Prostate gland (tissue), 2 donors: ENCODE results near the gene KRTAP15-1.

Experiments
- CTCF ChIP-seq, 4 experiments: fragments of 200-600 bp in 2 of 4; fragments of 450-650 bp in 2 of 4; sonication (generic) in 2 of 4; IDR thresholded peaks; 1 replicate in 3 of 4; 2 replicates in 1 of 4; pipeline ENCODE4 v1.5.1; 2016 to 2019; ENCODE audit warnings: antibody characterized with exemption in 4 of 4, mild to moderate bottlenecking in 2 of 4, moderate library complexity in 2 of 4
- POLR2A ChIP-seq: fragments of 450-650 bp; IDR thresholded peaks from one replicate; pipeline ENCODE4 v1.6.1; 2016; ENCODE audit warnings: antibody characterized with exemption, mild to moderate bottlenecking
- POLR2AphosphoS5 ChIP-seq: sonication (generic); formaldehyde crosslinking; IDR thresholded peaks from one replicate; pipeline ENCODE4 v1.6.1; 2017; ENCODE audit warnings: antibody characterized with exemption

- no peak for TF ChIP-seq POLR2AphosphoS5
- no peak for TF ChIP-seq CTCF (IDR thresholded peaks at IDR 0.05)
- no peak for TF ChIP-seq POLR2A
Observed at GRCh38 chr21:30443226-30443625, 3.2 kb downstream of the KRTAP15-1 start.
